Activated CD4-positive, alpha-beta T cell treated with anti-CD3 and anti-CD28 coated beads, Interleukin-2, Interleukin-4, amounts not matched to agents 100 ng/mL and 50 ng/mL, durations not matched to agents 16 hours and 8 hours (primary cell): ENCODE results near the gene ALOX5AP.

Experiments
- DNase-seq: peaks from one replicate; pipeline ENCODE4 v3.0.0-alpha.2; 2020; ENCODE audit warnings: low spot score

Gene ALOX5AP

DNA sequence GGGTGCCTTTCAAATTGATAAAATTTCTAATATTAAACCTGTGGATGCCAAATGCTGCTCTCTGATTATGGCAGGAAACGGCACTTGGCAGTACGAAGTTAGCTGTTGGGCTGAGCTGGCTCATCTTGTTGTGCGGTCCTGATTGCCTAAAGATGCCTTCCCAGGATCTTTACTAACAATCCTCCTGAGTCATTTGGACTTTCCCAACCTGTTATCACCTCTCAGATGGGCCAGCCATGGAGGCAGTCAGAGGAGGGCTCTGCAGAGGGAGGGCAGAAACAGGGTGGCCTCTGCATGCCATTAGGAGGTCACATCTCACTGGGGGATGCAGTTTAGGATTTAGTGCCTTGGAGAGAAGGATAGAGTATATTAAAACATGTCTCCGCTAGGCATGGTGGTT, 27.3 kb downstream of the ALOX5AP start:
- DNase-seq: no peak

DNA sequence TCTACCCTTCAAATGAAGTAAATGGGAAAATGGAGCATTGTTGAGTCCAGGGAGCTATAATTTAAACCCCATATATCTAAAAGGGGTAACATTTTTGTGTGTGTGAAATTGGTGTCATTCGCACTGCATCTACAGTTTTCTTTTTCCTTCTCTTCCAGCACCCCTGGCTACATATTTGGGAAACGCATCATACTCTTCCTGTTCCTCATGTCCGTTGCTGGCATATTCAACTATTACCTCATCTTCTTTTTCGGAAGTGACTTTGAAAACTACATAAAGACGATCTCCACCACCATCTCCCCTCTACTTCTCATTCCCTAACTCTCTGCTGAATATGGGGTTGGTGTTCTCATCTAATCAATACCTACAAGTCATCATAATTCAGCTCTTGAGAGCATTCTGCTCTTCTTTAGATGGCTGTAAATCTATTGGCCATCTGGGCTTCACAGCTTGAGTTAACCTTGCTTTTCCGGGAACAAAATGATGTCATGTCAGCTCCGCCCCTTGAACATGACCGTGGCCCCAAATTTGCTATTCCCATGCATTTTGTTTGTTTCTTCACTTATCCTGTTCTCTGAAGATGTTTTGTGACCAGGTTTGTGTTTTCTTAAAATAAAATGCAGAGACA, 28.6 kb downstream of the ALOX5AP start:
- DNase-seq: no peak

- no peak for DNase-seq
These were observed 30.9 kb downstream of the ALOX5AP start for GRCh38 chr13:30766231-30766630.

- DNase-seq: no peak
These were observed 35.6 kb downstream of the ALOX5AP start for GRCh38 chr13:30770929-30771328.

DNA sequence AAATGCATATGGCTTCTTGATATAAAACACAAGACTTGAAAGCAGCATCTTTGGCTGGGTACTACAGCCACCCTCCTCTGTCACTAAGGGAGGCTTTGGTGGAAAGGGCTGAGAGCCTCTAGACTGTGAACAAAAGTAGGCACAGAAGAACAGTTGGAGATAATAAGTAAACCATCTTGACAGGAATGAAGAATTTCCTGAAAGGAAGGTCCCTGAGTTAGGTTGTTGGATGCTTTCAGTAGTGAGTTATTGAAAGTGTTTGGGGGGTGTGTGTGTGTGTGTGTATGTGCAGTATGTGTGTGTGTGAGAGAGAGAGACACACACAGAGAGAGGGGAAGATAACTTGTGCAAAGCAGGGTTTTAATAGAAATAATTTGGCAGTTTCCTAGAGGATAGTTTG, 38.2 kb downstream of the ALOX5AP start:
- no peak for DNase-seq

DNA sequence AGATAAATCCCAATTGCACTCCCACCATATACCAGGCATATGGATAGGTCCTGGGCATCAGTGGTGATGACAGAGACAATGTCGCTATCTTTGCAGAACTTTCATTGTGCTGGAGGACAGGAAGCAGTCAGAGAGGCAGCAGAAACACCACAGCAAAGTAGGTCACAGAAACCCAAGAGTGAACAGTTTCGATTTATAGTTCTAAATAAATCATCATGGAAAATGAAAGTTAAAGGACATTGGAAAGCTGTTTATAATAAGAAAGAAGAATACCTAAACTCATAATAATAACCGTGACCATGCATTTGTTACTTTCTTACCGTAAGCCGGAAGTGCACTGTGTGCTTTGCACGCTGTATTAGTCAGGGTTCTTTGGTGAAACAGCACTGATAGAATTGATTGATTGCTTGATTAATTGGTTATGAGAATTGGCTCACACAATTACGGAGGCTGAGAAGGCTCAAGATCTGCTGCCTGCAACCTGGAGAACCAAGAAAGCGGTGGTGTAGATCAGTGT, 38.9 kb downstream of the ALOX5AP start:
- DNase-seq: peak; percentile 60

DNA sequence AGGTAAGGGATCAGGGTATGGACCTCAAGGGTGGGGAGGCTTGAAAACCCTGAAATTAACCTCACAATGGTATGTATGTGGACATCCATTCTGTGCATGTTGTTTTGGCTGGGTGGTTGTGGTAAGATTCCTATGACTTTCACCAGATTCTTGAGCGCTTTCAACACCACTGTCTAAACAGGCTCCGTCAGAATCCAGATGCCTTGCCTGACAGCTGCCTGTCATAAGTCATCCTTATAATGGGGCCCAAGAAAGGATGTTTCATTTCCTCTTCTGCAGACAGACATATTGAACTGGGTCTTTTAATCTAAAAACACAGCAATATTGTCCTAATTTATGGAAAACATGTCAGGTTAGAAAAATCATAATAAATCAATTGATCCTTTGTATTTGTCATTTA, 41.3 kb downstream of the ALOX5AP start:
- no peak for DNase-seq

- no peak for DNase-seq
These were observed 43.7 kb downstream of the ALOX5AP start for GRCh38 chr13:30779016-30779415.

GRCh38 chr13:30779608-30780007, 44.3 kb downstream of the ALOX5AP start:
- DNase-seq: no peak

- no peak for DNase-seq
These were observed 45.1 kb downstream of the ALOX5AP start for GRCh38 chr13:30780338-30780981.

DNA sequence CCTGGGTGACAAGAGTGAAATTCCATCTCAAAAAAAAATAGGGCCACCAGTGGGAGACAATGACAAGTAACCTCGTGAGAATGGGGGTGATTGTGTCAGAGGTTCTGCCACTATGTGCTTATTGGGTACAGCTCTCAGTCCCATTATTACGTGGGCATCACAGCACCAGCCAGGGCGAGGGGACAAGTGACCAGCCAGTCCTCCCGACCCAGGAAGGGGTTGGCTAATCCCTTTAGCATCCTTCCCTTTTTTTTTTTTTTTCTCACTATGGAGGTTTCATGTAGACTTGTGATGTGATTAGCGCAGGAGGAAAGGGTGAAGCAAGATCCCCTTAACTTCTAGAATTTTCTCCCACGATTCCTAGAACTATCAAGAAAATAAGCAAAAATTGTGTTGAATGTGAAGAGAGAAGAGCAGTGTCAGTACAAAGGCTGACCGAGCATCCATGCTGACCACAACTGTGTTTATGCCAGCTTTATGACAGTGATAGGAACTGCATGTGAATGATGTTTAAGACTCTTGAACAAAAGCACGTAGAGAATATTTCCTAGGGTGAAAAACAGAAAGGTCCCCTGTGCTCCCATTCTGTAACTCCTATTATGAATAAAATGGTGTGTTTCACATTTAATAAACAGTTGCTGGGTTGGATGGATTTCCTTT, 50.0 kb downstream of the ALOX5AP start:
- DNase-seq: no peak

GRCh38 chr13:30786648-30787047, 51.3 kb downstream of the ALOX5AP start:
- DNase-seq: no peak

GRCh38 chr13:30787738-30788525, 52.6 kb downstream of the ALOX5AP start:
- no peak for DNase-seq

- no peak for DNase-seq
These were observed 54.0 kb downstream of the ALOX5AP start for GRCh38 chr13:30789166-30789862.

GRCh38 chr13:30790592-30790991, 55.2 kb downstream of the ALOX5AP start:
- DNase-seq: no peak

DNA sequence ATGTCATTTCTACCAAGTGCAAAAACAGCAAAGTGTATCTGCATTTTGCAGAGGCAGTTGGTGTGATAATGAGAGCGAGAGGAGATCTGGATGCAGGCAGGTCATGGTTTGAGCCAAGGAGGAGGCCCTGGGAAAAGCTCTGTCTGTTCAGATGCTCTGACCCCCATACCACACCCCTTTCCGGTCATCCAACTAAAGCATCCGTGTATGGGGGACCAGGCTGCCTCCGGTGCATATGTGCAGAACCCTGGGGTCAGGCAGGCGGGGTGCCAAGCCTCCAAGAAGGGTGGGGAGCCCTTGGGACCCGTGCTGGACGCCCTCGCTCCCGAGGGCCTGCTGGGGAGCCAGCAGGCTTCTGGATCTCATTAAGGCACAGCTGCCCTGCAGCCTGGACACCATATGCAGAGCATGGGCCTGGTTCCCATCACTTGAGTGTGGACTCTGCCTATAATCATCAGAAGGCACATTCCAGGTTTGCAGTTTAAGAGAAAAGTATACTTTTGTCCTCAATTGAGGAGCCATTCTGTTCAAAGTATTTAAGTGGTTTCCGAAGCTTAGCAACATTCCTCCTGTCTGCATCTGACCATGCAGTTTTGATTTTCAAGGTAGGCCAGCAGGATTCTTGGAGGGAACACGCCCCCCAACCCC, 56.1 kb downstream of the ALOX5AP start:
- no peak for DNase-seq

DNA sequence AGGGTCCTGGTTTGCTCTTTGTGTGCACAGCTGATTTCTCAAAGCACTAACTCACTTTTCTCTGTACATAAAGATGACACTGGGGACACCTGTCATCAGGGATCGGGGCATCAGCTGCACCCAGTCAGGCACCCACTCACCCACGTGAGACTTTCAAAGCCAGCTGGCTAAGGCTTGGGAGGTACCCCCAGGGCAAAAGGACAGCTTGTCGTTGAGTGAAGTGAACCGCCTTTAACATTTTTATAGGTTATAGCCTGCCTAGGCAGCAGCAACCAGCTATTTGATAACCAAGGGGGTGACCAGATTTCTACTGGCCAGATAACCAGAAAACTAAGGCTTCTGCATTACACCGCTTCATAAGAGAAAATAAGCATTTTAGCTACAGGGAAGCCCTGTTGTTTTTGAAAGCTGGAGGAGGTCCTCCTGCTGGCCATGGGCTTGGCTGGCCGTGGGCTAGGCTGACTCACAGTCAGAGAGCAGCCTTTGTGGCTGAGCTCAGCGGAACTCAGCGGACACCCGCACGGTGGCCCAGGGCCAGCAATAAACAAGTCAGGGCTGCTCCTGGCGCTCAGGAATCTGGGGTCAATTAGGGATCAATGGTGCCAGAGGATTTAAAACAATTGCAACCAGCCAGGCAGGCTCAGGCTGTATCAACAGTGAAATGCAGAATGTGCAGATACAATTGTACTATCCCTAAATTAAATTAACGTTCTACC, 57.1 kb downstream of the ALOX5AP start:
- no peak for DNase-seq

GRCh38 chr13:30796132-30796572, 60.8 kb downstream of the ALOX5AP start:
- peak; percentile 27 for DNase-seq

GRCh38 chr13:30796631-30797601, 61.6 kb downstream of the ALOX5AP start:
- no peak for DNase-seq
